A673 (cell line): ENCODE results near the gene RAPGEF3.

Source experiments
- EZH2 ChIP-seq: fragments of 200-600 bp; sonication (generic); IDR thresholded peaks from 2 replicates; pipeline ENCODE4 v1.6.1; 2017; ENCODE audit warnings: borderline replicate concordance, low read depth, mild to moderate bottlenecking, mixed read lengths, antibody characterized with exemption, low read length; ENCODE audit not compliant: poor library complexity, severe bottlenecking
- TF ChIP-seq, protein P1 (sequence below): fragments of 300-800, 200-600 bp; sonication (generic); conservative IDR thresholded peaks from 2 replicates; pipeline ENCODE4 v1.5.1; 2017; ENCODE audit warnings: low read depth, mild to moderate bottlenecking, antibody characterized with exemption, low read length, moderate library complexity, mixed read lengths

DNA sequence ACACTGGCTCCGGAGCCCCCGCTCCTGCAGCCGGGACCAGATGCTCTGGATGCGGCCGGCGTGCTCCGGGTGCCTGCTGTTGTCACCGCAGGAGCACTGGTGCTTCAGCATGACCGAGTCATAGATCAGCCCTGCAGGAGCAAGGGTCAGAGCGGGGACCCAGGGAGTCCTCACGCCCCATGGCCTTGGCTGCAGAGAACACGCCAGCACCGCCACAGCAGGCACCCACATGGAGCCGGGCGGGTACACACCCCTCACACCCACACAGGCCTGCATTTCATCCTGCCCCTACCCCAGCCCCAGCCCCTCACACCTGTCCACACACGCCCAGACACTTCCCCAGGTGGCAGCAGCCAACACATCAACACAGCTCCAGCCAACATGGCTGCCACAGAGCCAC lies 33.2 kb upstream of the RAPGEF3 start:
- TF ChIP-seq, protein P1, sequence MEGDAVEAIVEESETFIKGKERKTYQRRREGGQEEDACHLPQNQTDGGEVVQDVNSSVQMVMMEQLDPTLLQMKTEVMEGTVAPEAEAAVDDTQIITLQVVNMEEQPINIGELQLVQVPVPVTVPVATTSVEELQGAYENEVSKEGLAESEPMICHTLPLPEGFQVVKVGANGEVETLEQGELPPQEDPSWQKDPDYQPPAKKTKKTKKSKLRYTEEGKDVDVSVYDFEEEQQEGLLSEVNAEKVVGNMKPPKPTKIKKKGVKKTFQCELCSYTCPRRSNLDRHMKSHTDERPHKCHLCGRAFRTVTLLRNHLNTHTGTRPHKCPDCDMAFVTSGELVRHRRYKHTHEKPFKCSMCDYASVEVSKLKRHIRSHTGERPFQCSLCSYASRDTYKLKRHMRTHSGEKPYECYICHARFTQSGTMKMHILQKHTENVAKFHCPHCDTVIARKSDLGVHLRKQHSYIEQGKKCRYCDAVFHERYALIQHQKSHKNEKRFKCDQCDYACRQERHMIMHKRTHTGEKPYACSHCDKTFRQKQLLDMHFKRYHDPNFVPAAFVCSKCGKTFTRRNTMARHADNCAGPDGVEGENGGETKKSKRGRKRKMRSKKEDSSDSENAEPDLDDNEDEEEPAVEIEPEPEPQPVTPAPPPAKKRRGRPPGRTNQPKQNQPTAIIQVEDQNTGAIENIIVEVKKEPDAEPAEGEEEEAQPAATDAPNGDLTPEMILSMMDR: no peak
- TF ChIP-seq EZH2: no peak
